NB4 (cell line): ENCODE measurements around the gene CHRNB2.
A peak's percentile ranks its signal among the peaks of the same experiment; 100 is the strongest.

ENCODE experiments used
- DNase-seq: peaks from one replicate; pipeline ENCODE4 v3.0.0; 2010; ENCODE audit warnings: low read depth
- H3K4me3 ChIP-seq: one replicate; pipeline ENCODE4 v1.5.1; 2011; ENCODE audit warnings: mild to moderate bottlenecking, low read depth, low read length, moderate library complexity
- MAX ChIP-seq: IDR thresholded peaks from 2 replicates; pipeline ENCODE4 v1.6.1; 2011; ENCODE audit warnings: low read depth, low read length
- MYC ChIP-seq: IDR thresholded peaks from 2 replicates; pipeline ENCODE4 v1.6.1; 2011; ENCODE audit warnings: low read depth, low read length
- POLR2A ChIP-seq: IDR thresholded peaks from 2 replicates; pipeline ENCODE4 v1.6.1; 2011; ENCODE audit warnings: mild to moderate bottlenecking; ENCODE audit not compliant: insufficient read length; ENCODE audit errors: extremely low read depth
- TF ChIP-seq, protein P1 (sequence below): IDR thresholded peaks from one replicate; pipeline ENCODE4 v1.5.1; 2012; ENCODE audit warnings: low read depth, low read length

CHRNB2 gene

DNA sequence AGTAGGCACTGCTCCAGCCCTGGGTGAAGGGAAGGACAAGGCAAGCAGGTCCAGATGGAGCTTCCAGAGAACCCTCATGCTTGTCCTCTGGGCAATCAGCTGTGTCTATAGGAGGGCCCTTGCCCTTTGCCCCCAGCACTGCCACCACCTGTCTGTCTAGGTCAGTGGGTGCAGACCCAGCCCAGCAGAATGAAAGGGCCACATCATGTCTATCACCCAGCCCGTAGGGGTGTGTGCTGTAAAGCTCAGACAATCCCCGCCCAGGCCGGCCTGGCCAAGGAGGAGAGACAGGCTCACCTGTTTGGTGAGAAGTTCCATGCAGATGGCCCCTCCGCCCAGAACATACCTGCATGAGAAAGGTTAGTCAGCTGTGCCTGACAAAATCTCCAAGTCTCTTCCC lies 16.1 kb upstream of the CHRNB2 start:
- TF ChIP-seq MYC (no peak), POLR2A (no peak), MAX (no peak)
- TF ChIP-seq, protein P1, sequence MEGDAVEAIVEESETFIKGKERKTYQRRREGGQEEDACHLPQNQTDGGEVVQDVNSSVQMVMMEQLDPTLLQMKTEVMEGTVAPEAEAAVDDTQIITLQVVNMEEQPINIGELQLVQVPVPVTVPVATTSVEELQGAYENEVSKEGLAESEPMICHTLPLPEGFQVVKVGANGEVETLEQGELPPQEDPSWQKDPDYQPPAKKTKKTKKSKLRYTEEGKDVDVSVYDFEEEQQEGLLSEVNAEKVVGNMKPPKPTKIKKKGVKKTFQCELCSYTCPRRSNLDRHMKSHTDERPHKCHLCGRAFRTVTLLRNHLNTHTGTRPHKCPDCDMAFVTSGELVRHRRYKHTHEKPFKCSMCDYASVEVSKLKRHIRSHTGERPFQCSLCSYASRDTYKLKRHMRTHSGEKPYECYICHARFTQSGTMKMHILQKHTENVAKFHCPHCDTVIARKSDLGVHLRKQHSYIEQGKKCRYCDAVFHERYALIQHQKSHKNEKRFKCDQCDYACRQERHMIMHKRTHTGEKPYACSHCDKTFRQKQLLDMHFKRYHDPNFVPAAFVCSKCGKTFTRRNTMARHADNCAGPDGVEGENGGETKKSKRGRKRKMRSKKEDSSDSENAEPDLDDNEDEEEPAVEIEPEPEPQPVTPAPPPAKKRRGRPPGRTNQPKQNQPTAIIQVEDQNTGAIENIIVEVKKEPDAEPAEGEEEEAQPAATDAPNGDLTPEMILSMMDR = no peak

GRCh38 chr1:154552036-154552435 lies 15.5 kb upstream of the CHRNB2 start:
- no peak overlapping the region for H3K4me3 ChIP-seq
- no peak for TF ChIP-seq MYC
- TF ChIP-seq POLR2A = no peak
- TF ChIP-seq, protein P1 = no peak
- no peak for TF ChIP-seq MAX
- no peak for DNase-seq

More for the DNA sequence above, 16.1 kb upstream of the CHRNB2 start:
- H3K4me3 ChIP-seq = no peak overlapping the region
- DNase-seq = no peak

DNA sequence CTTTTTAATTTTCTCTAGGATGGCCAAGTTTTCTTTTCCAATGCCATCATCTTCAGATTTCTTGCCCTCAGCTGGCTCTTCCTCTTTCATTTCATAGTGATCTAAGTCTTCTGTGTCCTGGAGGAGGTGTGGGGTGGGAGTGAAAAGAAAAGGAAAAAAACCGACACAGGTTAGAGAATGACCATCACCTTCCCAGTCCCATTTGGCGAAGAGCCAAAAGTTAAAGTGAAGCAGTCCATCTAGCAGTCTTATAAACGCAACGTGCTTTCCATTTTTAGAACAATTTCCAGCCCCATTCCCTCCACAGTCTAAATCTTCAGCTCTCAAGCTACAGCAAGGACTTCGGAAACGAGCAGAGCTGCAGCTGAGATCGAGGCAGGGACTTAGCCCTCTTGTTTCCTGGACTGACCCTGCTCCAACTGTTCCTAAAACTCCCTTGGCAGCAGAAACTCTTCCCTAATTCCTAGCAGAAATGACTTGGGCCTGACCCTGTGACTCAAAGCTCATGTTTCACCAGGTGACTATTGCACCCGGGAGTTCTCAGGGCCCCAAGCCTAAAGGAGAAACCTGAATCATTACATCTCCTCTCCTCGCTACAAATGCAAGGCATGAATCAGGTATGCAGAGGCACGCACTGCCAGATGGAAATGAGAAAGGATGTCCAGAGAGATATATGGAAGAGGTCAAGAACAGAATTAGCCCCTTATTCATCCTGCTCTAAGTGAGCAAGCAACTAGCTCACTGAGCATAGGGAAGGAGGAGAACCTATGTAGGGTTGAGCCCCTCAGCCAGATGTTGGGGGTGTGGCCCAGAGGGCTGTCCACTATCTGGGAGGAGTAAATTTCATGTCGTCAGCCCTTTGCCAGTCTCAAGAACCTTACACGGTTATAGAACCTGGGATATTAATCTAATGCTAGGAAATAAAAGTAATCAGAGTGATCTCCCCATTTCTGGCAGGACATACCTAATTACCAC lies 14.2 kb upstream of the CHRNB2 start:
- no peak overlapping the region for H3K4me3 ChIP-seq
- no peak for TF ChIP-seq MYC
- no peak for DNase-seq

GRCh38 chr1:154556422-154556821 lies 11.2 kb upstream of the CHRNB2 start:
- TF ChIP-seq, protein P1 = no peak
- TF ChIP-seq POLR2A (no peak), MYC (no peak), MAX (no peak)
- H3K4me3 ChIP-seq = peak overlapping the region; percentile 98

GRCh38 chr1:154557248-154557938 lies 10.2 kb upstream of the CHRNB2 start:
- TF ChIP-seq MAX (no peak), POLR2A (no peak), MYC (no peak)
- TF ChIP-seq, protein P1 = no peak
- no peak for DNase-seq
- peak overlapping the region; percentile 98 for H3K4me3 ChIP-seq

More at GRCh38 chr1:154556422-154556821, 11.2 kb upstream of the CHRNB2 start:
- no peak for DNase-seq
